Right hindlimb (tissue), 1 donor: ENCODE results near the gene TAL1.
A peak's percentile ranks its signal among the peaks of the same experiment; 100 is the strongest.
"Not testable (repeated sequence)": the region's sequence is repeated elsewhere in the genome, so short reads cannot be mapped to it uniquely, and the experiment has no call there.

Source experiments
- DNase-seq: peaks from one replicate; pipeline ENCODE4 v3.0.0-alpha.2; 2018

The TAL1 gene

GRCh38 chr1:47210666-47211065 lies 21.4 kb downstream of the TAL1 start:
- DNase-seq: no peak

- DNase-seq: no peak
These were observed 22.2 kb downstream of the TAL1 start for GRCh38 chr1:47209725-47210325.

- DNase-seq: no peak
These were observed 22.9 kb downstream of the TAL1 start for GRCh38 chr1:47209091-47209490.

GRCh38 chr1:47208374-47208850 lies 23.6 kb downstream of the TAL1 start:
- no peak for DNase-seq

GRCh38 chr1:47207803-47208373 lies 24.1 kb downstream of the TAL1 start:
- DNase-seq: no peak

- no peak for DNase-seq
These were observed 26.1 kb downstream of the TAL1 start for GRCh38 chr1:47205918-47206317.

- not testable (repeated sequence) for DNase-seq
These were observed 28.5 kb downstream of the TAL1 start for GRCh38 chr1:47203504-47203903.

- DNase-seq: peak; percentile 57
These were observed 30.8 kb downstream of the TAL1 start for GRCh38 chr1:47201179-47201578.

- DNase-seq: no peak
These were observed 33.8 kb downstream of the TAL1 start for GRCh38 chr1:47198214-47198613.

GRCh38 chr1:47196622-47197021 lies 35.4 kb downstream of the TAL1 start:
- DNase-seq: no peak

- not testable (repeated sequence) for DNase-seq
These were observed 36.0 kb downstream of the TAL1 start for GRCh38 chr1:47195981-47196380.

- no peak for DNase-seq
These were observed 37.7 kb downstream of the TAL1 start for GRCh38 chr1:47194311-47194710.

- not testable (repeated sequence) for DNase-seq
These were observed 38.5 kb downstream of the TAL1 start for GRCh38 chr1:47193496-47193895.

GRCh38 chr1:47192458-47193384 lies 39.3 kb downstream of the TAL1 start:
- peak; percentile 84 for DNase-seq

GRCh38 chr1:47191940-47192457 lies 40.0 kb downstream of the TAL1 start:
- DNase-seq: no peak

GRCh38 chr1:47190857-47191256 lies 41.2 kb downstream of the TAL1 start:
- no peak for DNase-seq

- DNase-seq: no peak
These were observed 41.5 kb downstream of the TAL1 start for GRCh38 chr1:47190509-47190855.

GRCh38 chr1:47189844-47190508 lies 42.0 kb downstream of the TAL1 start, which contains the start of gene PDZK1IP1:
PDZK1IP1 (minus strand) TSS chr1:47190036; CDS start chr1:47189932, 104 bp downstream.
- no peak for DNase-seq

- DNase-seq: no peak
These were observed 42.9 kb downstream of the TAL1 start for GRCh38 chr1:47188791-47189785.

- DNase-seq: no peak
These were observed 44.1 kb downstream of the TAL1 start for GRCh38 chr1:47187926-47188250.

GRCh38 chr1:47187231-47187925 lies 44.6 kb downstream of the TAL1 start:
- DNase-seq: no peak
